ENCODE measurements around the gene IL19.
"Not testable (repeated sequence)": the region's sequence is repeated elsewhere in the genome, so short reads cannot be mapped to it uniquely, and the experiment has no call there.

IL19 gene

DNA sequence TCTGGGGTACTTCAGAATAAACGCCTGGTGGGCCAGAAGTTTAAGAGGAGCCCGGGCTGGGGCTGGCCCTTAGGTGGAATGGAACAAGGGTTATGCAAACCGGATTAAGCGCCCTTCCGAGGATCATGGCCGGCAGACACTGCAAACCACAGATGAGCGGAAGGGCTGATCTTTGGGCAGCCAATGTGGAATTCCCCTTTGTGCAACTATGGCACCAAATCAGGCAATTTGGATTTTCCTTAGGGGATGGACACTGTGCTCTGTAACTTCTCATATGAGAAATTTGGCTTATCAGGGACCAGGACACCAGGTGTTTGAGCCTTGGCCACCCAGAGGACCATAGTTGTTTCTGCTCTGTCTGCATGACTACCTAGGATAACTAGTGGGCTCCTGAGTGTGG is 7.5 kb downstream of the IL19 start:
- no peak for DNase-seq

DNA sequence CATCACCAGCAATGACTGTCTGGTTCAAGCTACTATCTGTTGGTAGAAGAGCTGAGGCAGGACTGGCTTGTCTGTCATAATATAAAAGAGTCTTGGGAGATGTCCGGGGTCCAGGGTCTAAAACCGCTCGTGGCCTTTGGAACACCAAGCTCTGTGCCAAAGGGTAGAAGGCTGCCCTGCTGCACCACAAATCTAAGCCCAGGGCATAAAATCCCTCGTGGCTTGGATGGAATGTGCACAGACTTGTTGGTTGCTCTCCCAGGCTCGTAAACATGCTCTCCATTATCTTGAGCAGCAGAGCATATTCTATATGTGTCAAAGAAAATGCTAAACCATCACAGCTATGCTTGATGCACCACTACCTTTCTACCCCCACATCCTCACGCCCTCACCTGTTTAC is 8.3 kb downstream of the IL19 start:
- DNase-seq: not testable (repeated sequence)

DNA sequence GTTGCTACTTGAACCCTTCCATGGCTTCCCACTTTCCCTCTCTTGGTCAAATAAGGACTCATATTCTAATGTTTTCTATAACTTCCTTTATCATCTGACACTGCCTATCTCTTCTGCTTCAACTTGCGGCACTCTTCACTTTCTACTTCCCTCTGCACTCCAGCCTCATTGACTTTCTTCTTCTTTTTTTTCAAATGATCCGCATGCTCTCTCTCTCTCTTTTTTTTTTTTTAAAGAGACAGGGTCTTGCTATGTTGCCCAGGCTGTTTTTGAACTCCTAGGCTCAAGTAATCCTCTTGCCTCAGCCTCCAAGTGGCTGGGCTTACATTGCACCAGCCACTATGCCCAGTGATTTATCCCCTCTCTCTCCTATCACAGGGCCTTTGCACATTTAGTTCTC is 9.1 kb downstream of the IL19 start:
- DNase-seq: no peak

DNA sequence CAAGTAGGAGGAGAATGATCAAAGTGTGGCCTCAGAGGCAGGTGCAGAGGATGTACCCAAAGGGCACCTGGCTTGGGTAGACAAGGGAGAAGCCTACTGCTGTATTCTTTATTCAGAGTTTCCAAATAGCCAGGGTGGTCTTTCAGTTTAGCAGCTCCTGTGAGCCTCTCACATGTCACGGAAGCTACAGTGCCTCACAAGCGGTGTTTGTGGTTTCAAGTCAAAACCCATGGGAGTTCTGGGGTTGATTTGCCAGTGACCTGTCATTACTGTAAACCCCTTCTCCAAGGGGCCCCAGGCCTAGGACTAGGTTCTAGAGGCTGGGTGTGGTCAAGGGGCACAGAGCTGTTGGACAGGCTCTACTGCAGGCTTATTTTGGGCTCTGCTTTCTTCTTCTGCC is 11.9 kb downstream of the IL19 start:
- DNase-seq: no peak

DNA sequence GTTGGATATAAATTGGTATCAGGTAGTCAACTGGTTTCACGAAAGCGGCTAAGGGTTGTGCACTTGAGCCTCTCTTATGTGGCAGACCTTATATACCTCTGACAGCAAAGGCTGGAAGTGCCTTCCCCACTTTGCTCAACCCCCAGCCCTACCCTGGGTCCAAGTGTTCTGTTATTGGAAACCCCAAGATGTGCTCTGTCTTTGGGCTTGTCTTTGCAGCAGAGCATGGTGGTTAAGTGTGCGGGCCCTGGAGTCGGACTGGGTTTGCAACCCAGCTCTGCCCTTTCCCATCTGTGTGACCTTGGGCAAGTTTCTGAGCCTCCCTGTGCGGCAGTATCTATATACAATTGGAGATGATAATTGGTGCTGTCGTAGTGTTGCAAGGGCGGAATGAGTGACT is 12.9 kb downstream of the IL19 start:
- DNase-seq: no peak

DNA sequence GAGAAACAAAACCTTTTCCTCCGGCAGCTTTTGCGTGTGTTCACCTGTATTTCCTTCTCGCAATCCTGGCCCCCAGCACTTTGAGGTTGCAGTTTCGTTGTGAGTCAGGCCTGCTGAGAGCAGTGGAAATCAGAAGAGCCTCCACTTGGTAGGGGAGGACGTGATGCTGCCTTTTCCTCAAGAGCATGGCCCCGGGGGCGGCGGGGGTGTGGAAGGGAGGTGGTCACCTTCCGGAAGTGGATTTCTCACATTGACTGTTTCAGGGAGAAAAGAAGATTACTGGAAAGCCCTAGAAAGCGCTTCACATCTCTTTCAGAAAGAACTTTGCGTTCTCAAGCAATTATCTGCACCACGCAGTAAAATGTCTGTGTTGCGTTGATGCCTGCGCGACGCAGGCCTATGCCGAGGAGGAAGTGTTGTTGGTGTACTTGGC is 13.9 kb downstream of the IL19 start:
- DNase-seq: no peak

DNA sequence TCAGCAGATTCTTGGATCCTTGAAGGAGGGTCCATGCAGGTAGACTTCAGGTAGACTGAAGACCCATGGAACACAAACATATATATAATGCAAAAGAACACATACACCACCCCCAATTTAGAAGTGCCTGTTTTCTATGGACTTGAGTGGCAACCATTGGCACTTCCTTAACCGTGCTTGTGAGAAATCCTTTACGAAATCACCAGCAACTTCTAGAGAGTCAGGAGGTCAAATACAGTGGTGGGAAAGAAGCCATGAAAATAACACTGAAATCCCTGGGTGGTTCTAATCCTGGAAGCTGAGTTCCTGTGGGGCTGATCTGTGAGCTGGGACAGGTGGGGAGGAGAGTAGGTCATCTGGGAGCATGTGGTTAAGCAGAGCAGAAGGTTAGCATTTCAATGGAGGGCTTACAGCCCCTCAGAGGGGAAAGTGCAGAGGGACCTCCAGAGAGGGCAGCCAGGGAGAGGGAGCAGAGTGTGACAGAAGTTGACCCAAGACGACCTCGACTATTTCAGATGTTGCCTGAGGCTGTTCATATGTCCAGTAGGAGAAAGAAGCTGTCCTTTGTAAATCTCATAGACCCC is 14.7 kb downstream of the IL19 start:
- DNase-seq: no peak

DNA sequence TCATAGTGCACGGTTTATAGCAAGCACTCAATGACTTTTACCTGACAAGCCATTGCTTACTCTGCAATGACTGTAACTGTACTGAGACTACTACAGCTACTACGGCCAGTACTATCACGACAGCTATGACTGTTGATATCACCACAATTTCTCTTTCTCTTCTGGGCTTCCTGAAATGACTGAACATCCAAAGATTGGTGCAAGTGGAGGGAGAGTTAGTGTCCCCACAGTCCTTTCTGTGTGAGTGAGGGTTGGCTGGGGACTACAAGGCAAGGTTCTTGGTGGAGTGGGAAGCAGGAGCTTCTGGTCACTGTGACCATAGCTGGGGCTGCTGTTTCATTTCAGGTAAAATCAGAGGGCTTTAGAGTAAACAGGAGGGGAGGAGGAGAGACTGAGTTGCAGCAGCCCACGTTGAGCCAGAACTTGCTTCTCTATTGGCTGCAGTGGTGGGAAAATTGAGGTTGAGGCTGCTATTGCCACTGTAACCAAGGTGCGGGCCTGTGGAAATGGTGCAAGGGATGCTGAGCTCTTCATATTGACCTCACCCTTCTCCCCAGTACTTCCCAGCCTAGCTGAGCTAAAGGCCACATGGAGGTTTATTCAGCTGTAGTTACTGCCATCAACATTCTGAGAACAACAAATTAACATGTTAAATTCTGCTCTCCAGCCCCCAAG is 15.8 kb downstream of the IL19 start:
- no peak for DNase-seq

DNA sequence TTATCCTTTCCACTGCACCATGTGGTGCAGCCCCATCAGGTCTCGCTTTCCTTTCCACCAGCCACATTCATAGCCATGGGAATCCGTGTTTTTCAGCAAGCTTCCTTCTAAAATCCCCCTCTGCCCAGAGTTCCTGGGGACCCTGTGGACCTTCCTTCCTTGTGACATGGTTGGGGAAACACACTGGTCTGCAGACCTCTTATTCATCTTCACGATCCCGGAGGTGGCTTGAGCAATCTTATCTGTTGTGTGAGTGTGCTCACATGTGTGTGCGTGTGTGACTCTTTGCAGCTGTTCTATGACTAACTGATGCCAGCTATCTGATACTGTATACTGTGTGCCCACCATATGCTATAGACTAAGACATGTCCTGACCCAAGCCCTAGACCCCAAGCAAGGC is 17.3 kb downstream of the IL19 start:
- no peak for DNase-seq

DNA sequence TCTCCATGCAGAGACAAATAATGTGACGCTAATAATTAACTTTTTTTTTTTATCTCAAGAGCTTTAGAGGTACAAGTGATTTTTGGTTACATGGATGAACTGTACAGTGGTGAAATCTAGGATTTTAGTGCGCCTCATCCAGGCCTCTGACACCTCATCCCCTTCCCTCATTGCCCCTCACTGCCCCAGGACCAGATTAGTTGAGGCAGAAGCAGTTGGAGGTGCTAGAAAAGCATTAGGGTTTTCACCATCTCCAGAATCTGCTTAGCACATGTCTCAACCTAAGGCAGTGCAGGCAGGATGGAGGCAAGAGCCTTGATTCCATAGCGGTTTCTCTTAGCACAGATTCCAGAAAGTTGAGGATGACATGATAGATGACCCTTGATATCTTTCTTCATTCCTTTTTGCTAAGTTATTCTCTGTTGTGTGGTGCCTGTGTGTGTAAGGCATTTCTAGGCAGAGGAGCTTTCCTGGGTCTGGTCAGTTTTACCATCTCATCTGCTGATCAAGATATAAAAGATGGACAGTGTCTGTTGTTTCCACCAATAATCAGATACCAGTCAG is 18.0 kb downstream of the IL19 start:
- no peak for DNase-seq

DNA sequence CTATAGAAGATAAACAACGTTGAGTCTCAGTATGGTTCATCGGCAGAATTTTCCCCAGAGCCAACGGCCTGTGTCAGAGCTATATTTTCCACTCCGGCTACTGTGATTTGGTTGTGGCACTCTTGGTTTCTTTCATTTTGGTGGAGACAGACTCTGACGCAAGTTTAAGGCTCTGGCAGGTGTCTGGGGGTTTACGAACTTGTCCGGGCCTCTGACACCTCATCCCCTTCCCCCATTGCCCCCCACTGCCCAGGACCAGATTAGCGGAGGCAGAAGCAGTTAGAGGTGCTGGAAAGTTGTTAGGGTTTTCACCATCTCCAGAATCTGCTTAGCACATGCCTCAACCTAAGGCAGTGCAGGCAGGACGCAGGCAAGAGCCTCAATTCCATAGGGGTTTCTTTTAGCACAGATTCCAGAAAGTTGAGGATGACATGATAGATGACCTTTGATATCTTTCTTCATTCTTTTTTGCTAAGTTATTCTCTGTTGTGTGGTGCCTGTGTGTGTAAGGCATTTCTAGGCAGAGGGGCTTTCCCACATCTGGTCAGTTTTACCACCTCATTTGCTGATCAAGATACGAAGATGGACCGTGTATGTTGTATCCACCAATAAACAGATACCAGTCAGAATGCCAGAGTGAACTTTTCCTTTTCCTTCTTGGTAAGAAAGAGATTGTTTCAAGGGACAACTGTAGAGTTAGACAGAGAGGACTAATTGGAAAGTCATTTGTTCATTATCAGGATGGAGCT is 20.1 kb downstream of the IL19 start:
- no peak for DNase-seq

DNA sequence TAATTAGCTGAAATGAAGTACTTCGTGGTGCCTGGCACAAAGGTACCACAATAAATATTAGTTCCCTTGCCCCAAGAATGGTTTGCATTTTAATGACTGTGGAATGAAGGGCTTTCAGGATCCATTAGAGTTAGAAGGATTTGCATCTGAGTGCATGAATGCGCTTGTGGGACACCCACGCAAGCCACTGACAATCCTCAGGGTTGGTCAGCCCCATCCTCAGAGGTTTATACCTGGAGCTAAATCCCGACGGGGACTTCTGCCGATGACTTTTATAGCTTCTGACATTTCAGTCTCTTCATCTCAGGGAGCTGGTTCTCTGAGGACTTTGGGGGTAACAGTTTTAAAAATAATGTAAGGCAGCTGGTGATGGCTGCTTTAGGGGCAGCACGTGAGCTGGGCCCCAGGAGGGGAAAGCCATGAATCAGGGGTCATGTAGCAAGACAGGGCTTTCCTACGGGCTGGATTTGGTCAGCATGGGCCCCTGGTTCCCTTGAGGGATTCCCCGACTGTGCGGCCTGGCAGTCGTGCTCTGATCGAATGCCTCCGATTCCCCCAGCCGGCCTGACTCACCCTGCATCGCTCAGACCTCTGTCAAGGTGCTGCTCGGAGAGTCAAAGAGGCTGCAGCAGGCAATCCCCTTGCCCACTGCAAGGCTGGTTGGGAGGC is 22.5 kb downstream of the IL19 start:
- DNase-seq: no peak

DNA sequence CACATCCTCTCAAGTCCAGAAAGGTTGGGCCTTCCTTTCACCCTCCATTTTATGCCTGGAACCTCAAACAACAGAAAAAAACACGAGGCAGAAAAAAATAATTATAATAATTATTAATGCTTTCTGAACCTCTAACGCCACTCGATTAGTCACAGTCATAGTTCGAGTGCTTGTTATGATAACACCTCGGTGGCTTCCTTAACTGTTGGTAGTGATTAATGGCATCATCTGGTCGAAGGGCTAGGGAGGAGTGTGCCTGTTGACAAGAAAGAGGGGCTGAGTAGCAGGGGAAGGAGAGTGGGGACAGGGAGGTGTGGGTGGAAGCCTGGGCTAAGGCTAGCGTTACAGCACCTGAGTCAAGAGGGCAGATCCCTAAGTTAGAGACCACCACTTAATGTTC is 23.0 kb downstream of the IL19 start:
- no peak for DNase-seq

DNA sequence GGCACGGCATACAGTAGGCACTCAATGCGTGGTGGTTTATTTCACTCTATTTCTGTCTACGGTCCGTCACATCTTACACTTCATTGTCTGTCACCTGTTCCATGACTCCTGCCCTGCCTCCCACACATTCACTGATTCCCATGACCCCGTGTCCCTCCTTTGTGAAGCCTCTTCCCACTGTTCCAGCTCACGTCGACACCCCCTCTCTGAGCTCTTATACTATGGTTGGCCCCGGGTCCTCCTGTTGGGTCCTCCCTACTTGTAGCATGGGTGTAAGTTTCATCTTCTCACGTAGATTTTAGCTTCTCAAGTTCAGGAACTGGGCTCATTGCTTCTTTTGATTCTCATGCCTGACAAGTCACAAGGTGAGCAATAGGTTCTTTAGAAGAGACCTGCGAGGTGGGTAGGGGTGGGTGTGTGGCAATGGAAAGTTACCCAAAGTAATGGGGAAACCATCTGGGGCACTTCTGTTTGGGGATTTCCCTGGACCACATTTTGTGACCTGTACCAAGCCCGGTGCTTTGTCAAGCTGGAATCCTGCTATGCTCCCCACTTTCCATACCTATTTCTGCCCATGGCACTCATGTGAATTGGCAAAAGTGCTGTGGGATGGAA is 23.8 kb downstream of the IL19 start:
- DNase-seq: no peak

DNA sequence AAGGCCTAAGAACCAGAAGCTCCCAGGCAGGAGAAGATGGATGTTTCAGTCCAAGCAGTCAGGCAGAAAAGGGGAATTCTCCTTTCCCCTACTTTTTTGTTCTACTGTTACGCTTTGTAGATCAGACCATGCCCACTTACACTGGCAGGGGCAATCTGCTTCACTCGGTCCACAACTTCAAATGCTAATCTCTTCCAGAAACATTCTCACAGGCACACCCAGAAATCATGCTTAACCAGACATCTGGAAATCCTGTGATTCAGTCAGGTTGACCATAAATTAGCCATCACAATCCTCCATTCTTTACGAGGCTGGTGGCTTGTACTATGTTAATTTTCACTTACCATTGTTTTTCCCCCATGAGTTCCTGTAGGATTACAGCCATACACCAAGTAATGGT is 25.5 kb downstream of the IL19 start:
- no peak for DNase-seq

DNA sequence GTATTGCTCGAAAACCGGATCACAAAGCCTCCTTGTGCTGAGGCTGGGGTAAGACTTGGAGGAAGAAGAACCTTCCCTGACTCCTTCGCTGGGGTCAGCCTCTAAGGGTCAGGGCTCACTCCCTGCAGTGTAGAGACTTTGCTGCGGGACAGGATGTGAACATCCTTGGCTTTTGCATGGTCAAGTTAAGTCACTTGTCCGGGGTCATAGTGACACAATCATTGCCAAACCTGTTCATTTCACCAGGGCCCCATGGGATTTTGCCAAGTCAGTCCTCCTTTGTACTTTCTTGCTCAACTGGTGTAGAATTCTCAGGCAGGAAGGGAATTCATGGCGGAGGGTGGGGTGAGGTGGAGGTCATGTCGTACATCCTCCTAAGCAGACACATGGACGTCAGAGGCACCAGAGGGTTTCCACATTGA is 26.4 kb downstream of the IL19 start:
- DNase-seq: no peak

DNA sequence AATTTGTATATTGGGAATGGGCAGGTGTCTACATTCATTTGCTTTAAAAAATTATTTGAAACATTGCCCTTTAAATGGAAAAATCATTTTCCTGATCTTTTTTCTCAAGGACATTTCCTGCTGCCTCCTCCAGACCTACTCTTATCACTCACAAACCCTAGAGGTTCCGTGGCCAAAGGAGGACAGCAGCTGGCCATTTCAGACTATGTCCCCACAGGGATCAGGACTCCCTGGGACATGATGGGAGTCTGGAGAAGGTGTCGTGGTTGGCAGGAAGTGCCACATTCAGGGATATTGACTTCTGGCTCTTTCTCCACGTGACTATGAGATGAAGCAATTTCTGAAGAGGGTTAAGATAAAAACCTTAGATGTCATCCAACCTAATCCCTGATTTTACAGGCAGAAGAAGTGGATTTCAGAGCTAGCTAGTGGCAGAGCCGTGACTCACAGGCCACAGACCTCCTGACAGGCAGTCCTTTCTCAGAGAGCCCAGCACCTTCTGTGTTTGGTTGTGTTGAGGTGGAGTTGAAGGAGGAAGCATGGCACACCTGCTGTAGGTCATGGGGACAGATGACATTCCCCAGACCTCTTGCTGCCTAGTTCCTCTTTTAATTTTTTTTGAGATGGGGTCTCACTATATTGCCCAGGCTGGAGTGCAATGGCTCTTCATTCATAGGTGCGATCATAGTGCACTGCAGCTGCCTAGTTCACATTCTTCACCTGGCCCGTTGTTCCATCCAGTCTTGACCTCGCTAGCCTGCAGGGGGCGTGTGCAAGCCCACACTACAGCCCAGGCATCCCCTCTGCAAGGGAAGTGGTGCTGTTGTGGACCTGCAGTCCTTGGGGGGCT is 27.2 kb downstream of the IL19 start:
- no peak for DNase-seq

DNA sequence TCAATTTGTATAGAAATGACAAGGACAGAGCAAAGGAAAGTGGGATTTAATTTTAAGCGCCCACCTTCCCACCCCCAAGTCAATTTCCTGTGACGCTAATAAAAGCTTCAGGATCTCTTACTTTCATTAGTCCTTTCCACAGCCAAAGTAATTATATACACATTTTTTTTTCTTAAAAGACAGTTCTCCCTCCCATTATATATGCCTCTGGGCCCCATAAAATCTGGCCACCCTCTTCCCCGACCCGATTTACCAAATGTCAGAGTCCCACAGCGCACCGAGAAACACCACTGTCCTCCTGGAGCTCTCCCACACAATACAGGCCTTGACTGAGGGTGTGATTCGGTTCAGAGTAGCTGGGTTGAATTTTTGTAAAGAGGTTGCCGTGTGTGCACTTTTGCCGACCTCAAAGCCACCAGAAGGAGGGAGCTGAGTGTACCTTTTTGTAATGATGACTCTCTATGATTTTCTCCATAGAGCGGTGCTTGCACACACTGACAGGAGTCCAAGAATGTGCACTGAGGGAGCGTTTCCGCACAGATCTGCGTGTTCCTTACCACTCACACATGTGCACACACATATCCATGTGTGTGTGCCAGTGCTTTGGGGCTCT is 27.9 kb downstream of the IL19 start:
- no peak for DNase-seq

DNA sequence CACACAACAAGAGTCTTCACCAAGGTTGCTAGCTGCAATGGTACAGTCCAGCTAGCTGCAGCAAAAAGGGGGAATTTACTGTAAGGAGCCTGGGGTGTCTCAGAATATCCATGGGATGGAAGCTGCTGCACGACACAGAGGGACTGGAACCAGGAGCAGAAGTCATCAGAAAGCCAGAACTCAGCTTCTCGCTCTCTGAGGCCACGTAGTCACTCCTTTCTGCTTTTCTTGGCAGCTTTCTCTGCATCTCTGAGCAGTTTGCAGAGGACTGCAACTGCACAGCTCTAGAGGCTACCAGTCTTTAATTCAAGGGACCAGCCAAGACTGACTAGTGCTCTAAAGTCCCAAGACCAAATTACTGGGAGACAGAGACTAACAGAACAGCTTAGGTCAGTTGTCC is 28.7 kb downstream of the IL19 start:
- DNase-seq: no peak

DNA sequence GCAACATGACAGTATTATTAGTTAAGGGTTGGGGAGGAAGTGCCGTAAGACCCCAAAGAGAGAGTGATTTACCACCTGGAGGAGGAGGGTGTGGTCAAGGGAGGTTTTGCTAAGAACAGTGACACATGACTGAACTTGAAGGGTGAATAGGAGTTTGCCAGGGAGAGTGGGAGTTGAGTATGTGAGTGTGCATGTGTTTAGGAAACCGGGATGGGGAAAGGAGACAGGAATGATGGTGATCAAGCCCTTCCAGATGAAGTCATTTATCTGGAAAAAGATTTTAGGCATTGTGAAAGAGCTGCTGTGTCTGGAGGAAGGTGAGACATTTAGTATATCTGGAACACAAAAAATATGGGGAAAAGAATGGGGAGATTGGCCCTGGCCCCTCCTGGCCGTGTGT is 29.8 kb downstream of the IL19 start:
- DNase-seq: no peak

DNA sequence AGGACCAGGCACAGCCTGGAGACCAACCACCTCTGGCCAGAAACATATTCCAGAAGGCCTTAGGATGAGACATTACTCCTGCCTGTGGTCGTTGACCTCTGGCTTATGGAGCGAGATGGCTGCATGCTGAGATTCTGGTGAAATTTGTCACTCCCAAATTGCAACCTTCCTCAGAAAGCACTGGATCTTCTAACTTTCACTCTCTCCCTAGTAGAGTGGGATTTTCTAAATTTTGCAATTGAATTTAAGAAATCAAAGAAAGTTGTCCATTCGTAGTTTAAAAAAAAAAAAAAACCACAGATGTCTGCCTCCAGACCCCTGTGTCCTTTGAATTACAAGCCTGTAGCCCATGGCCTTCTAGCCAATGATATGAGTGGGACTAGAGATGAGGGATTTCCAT is 30.3 kb downstream of the IL19 start:
- no peak for DNase-seq

DNA sequence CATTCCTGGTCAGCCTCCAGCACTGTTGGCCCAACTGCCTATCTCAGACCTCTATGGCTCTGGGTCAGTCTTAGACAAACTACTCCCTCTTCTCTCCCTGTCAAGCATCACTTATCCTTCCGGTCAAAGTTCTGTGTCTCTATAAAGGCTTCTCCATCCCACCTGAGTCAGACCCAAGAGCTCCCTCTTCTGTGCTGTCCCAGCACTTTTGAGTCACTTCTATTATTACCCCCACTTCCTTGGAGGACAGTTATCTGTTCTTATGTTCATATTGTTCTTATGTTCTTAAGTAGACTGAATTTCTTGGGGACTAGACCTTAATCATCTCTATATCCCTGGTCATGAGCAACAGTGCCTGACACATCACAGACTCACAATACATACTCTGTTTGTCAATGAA is 30.9 kb downstream of the IL19 start:
- no peak for DNase-seq

All from NCI-H510A (cell line).